HL-60 (cell line): Measurements from ENCODE around the gene PARN.

Experiments used
- POLR2AphosphoS5 ChIP-seq: IDR thresholded peaks from 2 replicates; pipeline ENCODE4 v1.6.1; 2012; ENCODE audit warnings: low read depth
- TF ChIP-seq, protein P1 (sequence below): IDR thresholded peaks from one replicate; pipeline ENCODE4 v1.5.1; 2011; ENCODE audit warnings: low read length, control low read depth, inconsistent platforms; ENCODE audit not compliant: insufficient read depth
- TF ChIP-seq, protein P2 (sequence below): IDR thresholded peaks from 2 replicates; pipeline ENCODE4 v1.6.1; 2012; ENCODE audit warnings: low read depth; ENCODE audit not compliant: insufficient replicate concordance

DNA sequence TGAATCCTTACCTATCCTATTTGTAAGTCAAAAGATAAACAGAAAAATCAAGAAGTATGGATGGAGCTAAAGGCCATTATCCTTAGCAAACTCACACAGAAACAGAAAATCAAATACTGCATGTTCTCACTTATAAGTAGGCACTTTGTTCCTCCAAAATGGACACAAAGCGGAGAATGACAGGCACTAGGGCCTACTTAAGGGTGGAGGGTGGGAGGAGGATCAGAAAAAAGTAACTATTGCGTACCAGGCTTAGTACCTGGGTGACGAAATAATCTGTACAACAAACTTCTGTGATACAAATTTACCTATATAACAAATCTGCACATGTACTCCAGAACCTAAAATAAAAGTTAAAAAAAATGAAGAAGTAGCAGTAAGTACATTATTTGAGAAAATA, 164.3 kb downstream of the PARN start:
- TF ChIP-seq, protein P1, sequence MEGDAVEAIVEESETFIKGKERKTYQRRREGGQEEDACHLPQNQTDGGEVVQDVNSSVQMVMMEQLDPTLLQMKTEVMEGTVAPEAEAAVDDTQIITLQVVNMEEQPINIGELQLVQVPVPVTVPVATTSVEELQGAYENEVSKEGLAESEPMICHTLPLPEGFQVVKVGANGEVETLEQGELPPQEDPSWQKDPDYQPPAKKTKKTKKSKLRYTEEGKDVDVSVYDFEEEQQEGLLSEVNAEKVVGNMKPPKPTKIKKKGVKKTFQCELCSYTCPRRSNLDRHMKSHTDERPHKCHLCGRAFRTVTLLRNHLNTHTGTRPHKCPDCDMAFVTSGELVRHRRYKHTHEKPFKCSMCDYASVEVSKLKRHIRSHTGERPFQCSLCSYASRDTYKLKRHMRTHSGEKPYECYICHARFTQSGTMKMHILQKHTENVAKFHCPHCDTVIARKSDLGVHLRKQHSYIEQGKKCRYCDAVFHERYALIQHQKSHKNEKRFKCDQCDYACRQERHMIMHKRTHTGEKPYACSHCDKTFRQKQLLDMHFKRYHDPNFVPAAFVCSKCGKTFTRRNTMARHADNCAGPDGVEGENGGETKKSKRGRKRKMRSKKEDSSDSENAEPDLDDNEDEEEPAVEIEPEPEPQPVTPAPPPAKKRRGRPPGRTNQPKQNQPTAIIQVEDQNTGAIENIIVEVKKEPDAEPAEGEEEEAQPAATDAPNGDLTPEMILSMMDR = no peak
- TF ChIP-seq, protein P2, sequence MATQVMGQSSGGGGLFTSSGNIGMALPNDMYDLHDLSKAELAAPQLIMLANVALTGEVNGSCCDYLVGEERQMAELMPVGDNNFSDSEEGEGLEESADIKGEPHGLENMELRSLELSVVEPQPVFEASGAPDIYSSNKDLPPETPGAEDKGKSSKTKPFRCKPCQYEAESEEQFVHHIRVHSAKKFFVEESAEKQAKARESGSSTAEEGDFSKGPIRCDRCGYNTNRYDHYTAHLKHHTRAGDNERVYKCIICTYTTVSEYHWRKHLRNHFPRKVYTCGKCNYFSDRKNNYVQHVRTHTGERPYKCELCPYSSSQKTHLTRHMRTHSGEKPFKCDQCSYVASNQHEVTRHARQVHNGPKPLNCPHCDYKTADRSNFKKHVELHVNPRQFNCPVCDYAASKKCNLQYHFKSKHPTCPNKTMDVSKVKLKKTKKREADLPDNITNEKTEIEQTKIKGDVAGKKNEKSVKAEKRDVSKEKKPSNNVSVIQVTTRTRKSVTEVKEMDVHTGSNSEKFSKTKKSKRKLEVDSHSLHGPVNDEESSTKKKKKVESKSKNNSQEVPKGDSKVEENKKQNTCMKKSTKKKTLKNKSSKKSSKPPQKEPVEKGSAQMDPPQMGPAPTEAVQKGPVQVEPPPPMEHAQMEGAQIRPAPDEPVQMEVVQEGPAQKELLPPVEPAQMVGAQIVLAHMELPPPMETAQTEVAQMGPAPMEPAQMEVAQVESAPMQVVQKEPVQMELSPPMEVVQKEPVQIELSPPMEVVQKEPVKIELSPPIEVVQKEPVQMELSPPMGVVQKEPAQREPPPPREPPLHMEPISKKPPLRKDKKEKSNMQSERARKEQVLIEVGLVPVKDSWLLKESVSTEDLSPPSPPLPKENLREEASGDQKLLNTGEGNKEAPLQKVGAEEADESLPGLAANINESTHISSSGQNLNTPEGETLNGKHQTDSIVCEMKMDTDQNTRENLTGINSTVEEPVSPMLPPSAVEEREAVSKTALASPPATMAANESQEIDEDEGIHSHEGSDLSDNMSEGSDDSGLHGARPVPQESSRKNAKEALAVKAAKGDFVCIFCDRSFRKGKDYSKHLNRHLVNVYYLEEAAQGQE = no peak
- TF ChIP-seq POLR2AphosphoS5 = no peak
